ENCODE measurements around the gene PHYHIPL.

DNA sequence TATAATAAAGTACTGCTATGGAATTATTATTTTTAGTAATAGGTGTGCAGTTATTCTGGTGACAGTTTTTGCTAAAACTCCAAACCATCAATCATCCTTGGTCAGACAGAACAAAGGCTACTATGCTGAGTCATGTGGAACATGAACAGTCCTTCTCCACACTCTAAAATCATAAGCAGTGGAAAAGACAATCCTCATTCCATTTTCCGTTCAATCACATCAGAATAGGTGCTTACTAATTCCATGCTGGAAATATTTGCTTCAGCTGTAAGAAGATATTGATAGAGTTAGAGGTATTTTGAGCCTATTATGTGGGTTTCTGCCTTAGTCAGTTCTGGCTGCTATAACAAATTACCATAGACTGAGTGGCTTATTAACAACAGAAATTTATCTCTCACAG is 103.0 kb downstream of the PHYHIPL start:
- TF ChIP-seq, protein P1, sequence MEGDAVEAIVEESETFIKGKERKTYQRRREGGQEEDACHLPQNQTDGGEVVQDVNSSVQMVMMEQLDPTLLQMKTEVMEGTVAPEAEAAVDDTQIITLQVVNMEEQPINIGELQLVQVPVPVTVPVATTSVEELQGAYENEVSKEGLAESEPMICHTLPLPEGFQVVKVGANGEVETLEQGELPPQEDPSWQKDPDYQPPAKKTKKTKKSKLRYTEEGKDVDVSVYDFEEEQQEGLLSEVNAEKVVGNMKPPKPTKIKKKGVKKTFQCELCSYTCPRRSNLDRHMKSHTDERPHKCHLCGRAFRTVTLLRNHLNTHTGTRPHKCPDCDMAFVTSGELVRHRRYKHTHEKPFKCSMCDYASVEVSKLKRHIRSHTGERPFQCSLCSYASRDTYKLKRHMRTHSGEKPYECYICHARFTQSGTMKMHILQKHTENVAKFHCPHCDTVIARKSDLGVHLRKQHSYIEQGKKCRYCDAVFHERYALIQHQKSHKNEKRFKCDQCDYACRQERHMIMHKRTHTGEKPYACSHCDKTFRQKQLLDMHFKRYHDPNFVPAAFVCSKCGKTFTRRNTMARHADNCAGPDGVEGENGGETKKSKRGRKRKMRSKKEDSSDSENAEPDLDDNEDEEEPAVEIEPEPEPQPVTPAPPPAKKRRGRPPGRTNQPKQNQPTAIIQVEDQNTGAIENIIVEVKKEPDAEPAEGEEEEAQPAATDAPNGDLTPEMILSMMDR (IDR thresholded peaks at IDR 0.05 in 8 of 11, conservative IDR thresholded peaks at IDR 0.05 in 3 of 11) = no peak
- TF ChIP-seq POLR2A (IDR thresholded peaks at IDR 0.05) (no peak), POLR2AphosphoS5 (IDR thresholded peaks at IDR 0.05) (no peak)
